ENCODE results near the gene NPHS2. TPM values are rescaled to one million over a fixed set of nuclear protein-coding genes. Genes with fewer than 3 reads are reported as not detected.

NPHS2 gene
- under 1 TPM in 1 of 5 donors, not detected in 4; 0.55 TPM for total RNA-seq
- not detected for polyA plus RNA-seq
- long read RNA-seq, donor 1 = 0 reads
- long read RNA-seq, donor 2 = 0 reads
- long read RNA-seq, donor 3 = 0 reads
- long read RNA-seq, donor 4 = 0 reads
- long read RNA-seq, donor 5 = 0 reads
- long read RNA-seq, donor 6 = 0 reads
- long read RNA-seq, donor 7 = 0 reads
- long read RNA-seq, donor 8 = 0 reads
- long read RNA-seq, donor 9 = 0 reads
- long read RNA-seq, donor 10 = 0 reads

- peak in 1 of 2 donors; percentile 35 for DNase-seq
- intact Hi-C loops (cut with DNase I; ENCODE audit: low total_unique reads) = no loop called here
- 4 to 10% (median 7%) methylated on average over 30 to 77 of the region's 77 CpGs for WGBS, 5 donors
- Histone ChIP-seq H3K36me3 (no peaks in the 10 kb centered on the region), H3K4me3 (peak within 1 kb of the TSS in 3 of 4 donors; percentile 21 to 48 (median 22)), H3K27me3 (peaks cover 10 to 70% (median 24%) of the 10 kb centered on the region in 3 donors), H3K27ac (no peak within 1 kb of the TSS), H3K9me3 (peaks cover 0 to 6% (median 2%) of the 10 kb centered on the region in 4 donors), H3K4me1 (peaks cover 6 to 12% (median 10%) of the 10 kb centered on the region in 4 donors)
- TF ChIP-seq POLR2AphosphoS5 (IDR thresholded peaks at IDR 0.05) = no peak
- TF ChIP-seq POLR2A (IDR thresholded peaks at IDR 0.05) = no peak
- TF ChIP-seq, protein P1, sequence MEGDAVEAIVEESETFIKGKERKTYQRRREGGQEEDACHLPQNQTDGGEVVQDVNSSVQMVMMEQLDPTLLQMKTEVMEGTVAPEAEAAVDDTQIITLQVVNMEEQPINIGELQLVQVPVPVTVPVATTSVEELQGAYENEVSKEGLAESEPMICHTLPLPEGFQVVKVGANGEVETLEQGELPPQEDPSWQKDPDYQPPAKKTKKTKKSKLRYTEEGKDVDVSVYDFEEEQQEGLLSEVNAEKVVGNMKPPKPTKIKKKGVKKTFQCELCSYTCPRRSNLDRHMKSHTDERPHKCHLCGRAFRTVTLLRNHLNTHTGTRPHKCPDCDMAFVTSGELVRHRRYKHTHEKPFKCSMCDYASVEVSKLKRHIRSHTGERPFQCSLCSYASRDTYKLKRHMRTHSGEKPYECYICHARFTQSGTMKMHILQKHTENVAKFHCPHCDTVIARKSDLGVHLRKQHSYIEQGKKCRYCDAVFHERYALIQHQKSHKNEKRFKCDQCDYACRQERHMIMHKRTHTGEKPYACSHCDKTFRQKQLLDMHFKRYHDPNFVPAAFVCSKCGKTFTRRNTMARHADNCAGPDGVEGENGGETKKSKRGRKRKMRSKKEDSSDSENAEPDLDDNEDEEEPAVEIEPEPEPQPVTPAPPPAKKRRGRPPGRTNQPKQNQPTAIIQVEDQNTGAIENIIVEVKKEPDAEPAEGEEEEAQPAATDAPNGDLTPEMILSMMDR (IDR thresholded peaks at IDR 0.05) = no peak
- no peak for TF ChIP-seq EP300 (IDR thresholded peaks at IDR 0.05)
These were observed at the start of gene NPHS2 for GRCh38 chr1:179575497-179576314. Gene NPHS2 (minus strand): TSS chr1:179575948. CDS start chr1:179575864, 84 bp downstream.

- 69 to 88% (median 84%) methylated on average over 3 of the region's 3 CpGs for WGBS, 5 donors
- Histone ChIP-seq H3K27ac (no peak overlapping the region), H3K4me3 (no peak overlapping the region), H3K9me3 (no peaks in the 10 kb centered on the region), H3K4me1 (no peaks in the 10 kb centered on the region), H3K36me3 (no peaks in the 10 kb centered on the region), H3K27me3 (no peaks in the 10 kb centered on the region)
- intact Hi-C loops (cut with DNase I; ENCODE audit: low total_unique reads) = no loop called here
- TF ChIP-seq, protein P1 (IDR thresholded peaks at IDR 0.05) = no peak
- no peak for TF ChIP-seq POLR2A (IDR thresholded peaks at IDR 0.05)
- TF ChIP-seq POLR2AphosphoS5 (IDR thresholded peaks at IDR 0.05) = no peak
- TF ChIP-seq EP300 (IDR thresholded peaks at IDR 0.05) = no peak
- DNase-seq = no peak
These were observed 36.6 kb upstream of the NPHS2 start for GRCh38 chr1:179612361-179612760.

- Histone ChIP-seq H3K27ac (no peak overlapping the region), H3K4me3 (no peak overlapping the region), H3K4me1 (no peaks in the 10 kb centered on the region), H3K9me3 (peaks cover 0 to 6% (median 5%) of the 10 kb centered on the region in 4 donors), H3K36me3 (no peaks in the 10 kb centered on the region), H3K27me3 (peaks cover 0 to 5% (median 0%) of the 10 kb centered on the region in 3 donors)
- DNase-seq = no peak
- intact Hi-C loops (cut with DNase I; ENCODE audit: low total_unique reads) = no loop called here
- 87 to 95% (median 89%) methylated on average over 1 of the region's 1 CpG for WGBS, 5 donors
- no peak for TF ChIP-seq POLR2AphosphoS5 (IDR thresholded peaks at IDR 0.05)
- TF ChIP-seq, protein P1 (IDR thresholded peaks at IDR 0.05) = no peak
- no peak for TF ChIP-seq POLR2A (IDR thresholded peaks at IDR 0.05)
- no peak for TF ChIP-seq EP300 (IDR thresholded peaks at IDR 0.05)
These were observed 25.3 kb upstream of the NPHS2 start for GRCh38 chr1:179601093-179601492.

DNA sequence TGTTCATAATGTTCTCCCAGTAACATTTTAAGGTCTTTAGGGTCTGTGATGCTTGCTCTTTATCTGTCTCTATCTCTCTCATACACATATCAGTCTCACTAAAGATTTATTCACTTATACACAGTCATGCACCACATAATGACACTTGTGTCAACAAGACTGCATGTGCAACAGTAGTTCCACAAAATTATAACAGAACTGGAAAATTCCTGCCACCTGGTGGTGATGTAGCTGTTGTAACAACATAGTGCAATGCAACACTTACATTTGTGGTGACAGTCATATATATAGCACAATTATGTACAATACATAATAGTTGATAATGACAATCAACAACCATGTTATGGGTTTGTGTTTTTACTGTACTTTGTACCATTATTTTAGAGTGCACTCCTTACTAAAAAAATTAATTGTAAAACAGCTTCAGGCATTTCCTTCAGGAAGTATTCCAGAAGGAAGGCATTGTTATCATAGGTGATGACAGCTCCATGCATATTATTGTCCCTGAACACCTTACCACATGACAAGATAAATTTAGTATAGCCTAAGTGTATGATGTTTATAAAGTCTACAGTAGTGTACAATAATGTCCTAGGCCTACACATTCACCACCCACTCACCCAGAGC is 24.0 kb upstream of the NPHS2 start:
- intact Hi-C loops (cut with DNase I; ENCODE audit: low total_unique reads) = no loop called here
- DNase-seq = peak in 1 of 2 donors; percentile 74
- no peak for TF ChIP-seq EP300 (IDR thresholded peaks at IDR 0.05)
- TF ChIP-seq, protein P1 (IDR thresholded peaks at IDR 0.05) = peak in 4 of 7 experiments; percentile 15 to 44 (median 35)

More for the DNA sequence above, 24.0 kb upstream of the NPHS2 start:
- H3K4me1 ChIP-seq = no peaks in the 10 kb centered on the region
- no peak overlapping the region for H3K4me3 ChIP-seq
- H3K36me3 ChIP-seq = no peaks in the 10 kb centered on the region
- H3K27me3 ChIP-seq = peaks cover 0 to 5% (median 0%) of the 10 kb centered on the region in 3 donors
- H3K27ac ChIP-seq = no peak overlapping the region
- H3K9me3 ChIP-seq = peaks cover 0 to 6% (median 5%) of the 10 kb centered on the region in 4 donors

Measured in stomach (tissue), 19 donors.